NCI-H1417 treated with DMSO at 0.1 percent for 48 hours (cell line): Measurements from ENCODE around the gene CSAG2.
"Not testable (repeated sequence)": the region's sequence is repeated elsewhere in the genome, so short reads cannot be mapped to it uniquely, and the experiment has no call there.

Experiments used
- DNase-seq: peaks from one replicate; lab custom pipeline; 2025; lab: John Stamatoyannopoulos, UW

The CSAG2 gene

DNA sequence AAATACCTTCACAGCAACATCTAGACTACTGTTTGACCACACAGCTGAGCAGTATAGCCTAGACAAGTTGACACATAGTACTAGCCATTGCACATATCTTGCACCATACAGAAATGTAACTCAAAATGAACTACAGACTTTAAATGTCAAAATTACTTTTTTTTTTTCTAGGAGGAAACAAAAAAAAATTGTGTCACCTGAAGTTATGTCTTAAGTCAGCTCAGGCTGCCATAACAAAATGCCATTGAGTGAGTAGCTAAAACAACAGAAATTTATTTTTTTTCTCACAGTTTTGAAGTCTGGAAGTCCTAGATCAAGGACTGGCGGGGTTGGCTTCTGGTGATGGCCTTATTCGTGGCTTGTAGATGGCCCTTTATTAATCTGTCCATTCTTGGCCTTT, at the start of gene CSAG2:
TSS of gene CSAG2 (minus strand) at position 101 of the 400 bp plus-strand sequence. CDS start 161 bp downstream, outside the sequence.
- not testable (repeated sequence) for DNase-seq

DNA sequence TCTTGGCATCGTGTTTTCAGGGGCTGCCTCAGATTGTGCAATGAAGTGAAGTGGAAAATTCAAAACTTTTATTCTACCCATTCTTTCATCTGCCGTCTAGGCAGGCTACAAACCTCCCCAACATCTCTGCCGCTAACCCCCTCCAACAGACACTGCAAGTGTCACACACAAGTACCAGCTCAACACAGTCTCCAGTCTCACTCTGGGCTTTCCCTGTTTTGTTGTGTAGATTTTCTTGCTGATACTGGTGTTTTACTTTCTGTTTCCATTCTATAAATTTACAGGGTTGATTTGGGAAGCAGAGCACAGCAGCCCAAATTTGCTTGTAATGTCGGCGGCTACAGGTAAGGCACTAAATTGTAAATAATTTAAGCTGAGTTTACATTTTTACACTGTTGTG, 45.8 kb upstream of the CSAG2 start:
- not testable (repeated sequence) for DNase-seq

DNA sequence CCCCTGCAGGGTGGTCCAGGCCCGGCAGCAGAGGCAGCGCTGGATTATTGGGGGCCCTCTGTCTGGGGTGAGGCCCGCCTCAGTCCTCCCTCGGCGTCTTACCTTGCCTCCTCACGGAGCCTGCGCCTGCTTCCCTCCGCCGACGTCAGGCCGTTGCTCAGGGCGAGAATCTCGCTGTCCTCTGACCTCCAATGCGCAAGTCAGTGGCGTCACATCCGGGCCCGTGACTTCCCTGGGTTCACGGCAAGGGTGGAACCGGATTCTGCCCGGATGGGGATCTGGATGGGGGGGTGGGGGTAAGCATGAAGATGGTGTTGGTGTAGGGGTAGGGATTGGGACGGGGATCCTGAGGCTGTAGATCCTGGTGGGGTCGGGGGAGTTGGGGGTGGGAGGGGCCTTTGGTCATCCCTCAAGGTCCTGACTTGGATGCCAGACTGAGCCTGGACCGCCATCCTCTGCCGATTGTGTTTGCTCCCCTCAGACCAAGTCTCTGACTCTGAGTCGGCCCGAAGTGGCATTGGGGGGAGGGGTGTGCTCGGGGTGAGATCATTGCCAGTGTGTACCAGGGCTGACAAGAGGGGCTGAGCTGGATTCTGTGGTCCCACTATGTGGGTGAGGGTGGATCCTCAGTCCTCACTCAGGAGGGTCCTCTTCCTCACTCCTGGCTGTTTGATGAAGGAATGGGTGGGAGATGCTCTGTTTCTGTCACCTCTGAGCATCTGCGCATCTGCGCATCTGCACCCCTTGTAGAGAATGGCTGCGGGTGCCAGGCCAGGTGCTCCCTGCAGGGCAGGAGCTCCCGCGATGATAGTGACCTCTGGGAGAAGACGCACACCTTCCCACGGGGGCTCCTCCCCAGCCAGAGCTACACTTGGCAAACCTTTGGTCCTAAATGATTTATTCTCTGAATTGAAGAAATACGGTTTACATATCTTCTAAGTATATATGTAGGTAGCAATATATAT, 44.9 kb upstream of the CSAG2 start, which contains the start of gene MAGEA2:
TSS of gene MAGEA2 (minus strand) at position 157 of the 965 bp plus-strand sequence. CDS start 2,479 bp downstream, outside the sequence.
- not testable (repeated sequence) for DNase-seq

DNA sequence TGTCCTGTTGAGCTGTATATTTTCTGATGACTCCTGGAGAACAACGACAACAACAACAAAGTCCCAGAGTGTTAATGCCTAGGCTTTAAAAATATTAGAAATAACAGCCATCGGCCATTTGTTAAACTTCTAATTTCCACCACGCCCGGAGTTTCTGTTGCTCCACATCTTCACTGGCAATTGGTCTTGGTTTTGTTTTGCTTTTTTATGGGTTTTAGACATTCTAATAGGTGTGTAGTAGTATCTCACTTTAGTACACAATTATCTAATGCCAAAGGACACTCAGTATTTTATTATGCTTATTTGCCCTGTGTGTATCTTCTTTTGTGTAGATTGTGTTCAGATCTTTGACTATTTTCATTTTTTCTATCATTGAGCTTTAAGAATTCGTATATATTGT, 29.5 kb upstream of the CSAG2 start:
- no peak for DNase-seq

GRCh38 chrX:152736528-152736927, 27.5 kb upstream of the CSAG2 start:
- not testable (repeated sequence) for DNase-seq

- no peak for DNase-seq
Measured at GRCh38 chrX:152735860-152736511, 26.9 kb upstream of the CSAG2 start.

GRCh38 chrX:152735101-152735500, 26.0 kb upstream of the CSAG2 start:
- no peak for DNase-seq

DNA sequence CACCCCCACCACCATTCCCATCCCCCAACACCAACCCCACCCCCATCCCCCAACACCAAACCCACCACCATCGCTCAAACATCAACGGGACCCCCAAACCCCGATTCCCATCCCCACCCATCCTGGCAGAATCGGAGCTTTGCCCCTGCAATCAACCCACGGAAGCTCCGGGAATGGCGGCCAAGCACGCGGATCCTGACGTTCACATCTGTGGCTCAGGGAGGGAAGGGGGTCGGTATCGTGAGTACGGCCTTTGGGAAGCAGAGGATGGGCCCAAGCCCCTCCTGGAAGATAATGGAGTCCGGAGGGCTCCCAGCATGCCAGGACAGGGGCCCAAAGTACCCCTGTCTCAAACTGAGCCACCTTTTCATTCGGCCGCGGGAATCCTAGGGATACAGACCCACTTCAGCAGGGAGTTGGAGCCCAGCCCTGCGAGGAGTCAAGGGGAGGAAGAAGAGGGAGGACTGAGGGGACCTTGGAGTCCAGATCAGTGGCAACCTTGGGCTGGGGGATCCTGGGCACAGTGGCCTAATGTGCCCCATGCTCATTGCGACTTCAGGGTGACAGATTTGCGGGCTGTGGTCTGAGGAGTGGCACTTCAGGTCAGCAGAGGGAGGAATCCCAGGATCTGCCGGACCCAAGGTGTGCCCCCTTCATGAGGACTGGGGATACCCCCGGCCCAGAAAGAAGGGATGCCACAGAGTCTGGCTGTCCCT, 25.2 kb upstream of the CSAG2 start:
- not testable (repeated sequence) for DNase-seq

GRCh38 chrX:152733261-152733975, 24.3 kb upstream of the CSAG2 start, which contains the start of the genes CSAG1 and MAGEA12:
TSS of gene CSAG1 (minus strand) at chrX:152733721. CDS start at chrX:152732460, 1,261 bp downstream.
TSS of gene MAGEA12 (plus strand) at chrX:152733757. CDS start at chrX:152736162, 2,405 bp downstream.
- no peak for DNase-seq

GRCh38 chrX:152725409-152725808, 16.3 kb upstream of the CSAG2 start:
- DNase-seq = no peak

DNA sequence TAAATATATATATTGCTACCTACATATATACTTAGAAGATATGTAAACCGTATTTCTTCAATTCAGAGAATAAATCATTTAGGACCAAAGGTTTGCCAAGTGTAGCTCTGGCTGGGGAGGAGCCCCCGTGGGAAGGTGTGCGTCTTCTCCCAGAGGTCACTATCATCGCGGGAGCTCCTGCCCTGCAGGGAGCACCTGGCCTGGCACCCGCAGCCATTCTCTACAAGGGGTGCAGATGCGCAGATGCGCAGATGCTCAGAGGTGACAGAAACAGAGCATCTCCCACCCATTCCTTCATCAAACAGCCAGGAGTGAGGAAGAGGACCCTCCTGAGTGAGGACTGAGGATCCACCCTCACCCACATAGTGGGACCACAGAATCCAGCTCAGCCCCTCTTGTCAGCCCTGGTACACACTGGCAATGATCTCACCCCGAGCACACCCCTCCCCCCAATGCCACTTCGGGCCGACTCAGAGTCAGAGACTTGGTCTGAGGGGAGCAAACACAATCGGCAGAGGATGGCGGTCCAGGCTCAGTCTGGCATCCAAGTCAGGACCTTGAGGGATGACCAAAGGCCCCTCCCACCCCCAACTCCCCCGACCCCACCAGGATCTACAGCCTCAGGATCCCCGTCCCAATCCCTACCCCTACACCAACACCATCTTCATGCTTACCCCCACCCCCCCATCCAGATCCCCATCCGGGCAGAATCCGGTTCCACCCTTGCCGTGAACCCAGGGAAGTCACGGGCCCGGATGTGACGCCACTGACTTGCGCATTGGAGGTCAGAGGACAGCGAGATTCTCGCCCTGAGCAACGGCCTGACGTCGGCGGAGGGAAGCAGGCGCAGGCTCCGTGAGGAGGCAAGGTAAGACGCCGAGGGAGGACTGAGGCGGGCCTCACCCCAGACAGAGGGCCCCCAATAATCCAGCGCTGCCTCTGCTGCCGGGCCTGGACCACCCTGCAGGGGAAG, 5.0 kb upstream of the CSAG2 start, which contains the start of gene MAGEA2B:
TSS of gene MAGEA2B (plus strand) at position 814 of the 973 bp plus-strand sequence. CDS start 2,479 bp downstream, outside the sequence.
- not testable (repeated sequence) for DNase-seq

DNA sequence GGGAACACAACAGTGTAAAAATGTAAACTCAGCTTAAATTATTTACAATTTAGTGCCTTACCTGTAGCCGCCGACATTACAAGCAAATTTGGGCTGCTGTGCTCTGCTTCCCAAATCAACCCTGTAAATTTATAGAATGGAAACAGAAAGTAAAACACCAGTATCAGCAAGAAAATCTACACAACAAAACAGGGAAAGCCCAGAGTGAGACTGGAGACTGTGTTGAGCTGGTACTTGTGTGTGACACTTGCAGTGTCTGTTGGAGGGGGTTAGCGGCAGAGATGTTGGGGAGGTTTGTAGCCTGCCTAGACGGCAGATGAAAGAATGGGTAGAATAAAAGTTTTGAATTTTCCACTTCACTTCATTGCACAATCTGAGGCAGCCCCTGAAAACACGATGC, 4.1 kb upstream of the CSAG2 start:
- not testable (repeated sequence) for DNase-seq

GRCh38 chrX:152706500-152706899, 2.6 kb downstream of the CSAG2 start:
- DNase-seq = not testable (repeated sequence)

DNA sequence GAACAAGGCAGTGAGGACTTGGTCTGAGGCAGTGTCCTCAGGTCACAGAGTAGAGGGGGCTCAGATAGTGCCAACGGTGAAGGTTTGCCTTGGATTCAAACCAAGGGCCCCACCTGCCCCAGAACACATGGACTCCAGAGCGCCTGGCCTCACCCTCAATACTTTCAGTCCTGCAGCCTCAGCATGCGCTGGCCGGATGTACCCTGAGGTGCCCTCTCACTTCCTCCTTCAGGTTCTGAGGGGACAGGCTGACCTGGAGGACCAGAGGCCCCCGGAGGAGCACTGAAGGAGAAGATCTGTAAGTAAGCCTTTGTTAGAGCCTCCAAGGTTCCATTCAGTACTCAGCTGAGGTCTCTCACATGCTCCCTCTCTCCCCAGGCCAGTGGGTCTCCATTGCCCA, 8.7 kb downstream of the CSAG2 start:
- DNase-seq = not testable (repeated sequence)

GRCh38 chrX:152697952-152698931, 10.8 kb downstream of the CSAG2 start, which contains the start of gene MAGEA3:
TSS of gene MAGEA3 (plus strand) at chrX:152698794. CDS start at chrX:152700833, 2,039 bp downstream.
- DNase-seq = not testable (repeated sequence)

DNA sequence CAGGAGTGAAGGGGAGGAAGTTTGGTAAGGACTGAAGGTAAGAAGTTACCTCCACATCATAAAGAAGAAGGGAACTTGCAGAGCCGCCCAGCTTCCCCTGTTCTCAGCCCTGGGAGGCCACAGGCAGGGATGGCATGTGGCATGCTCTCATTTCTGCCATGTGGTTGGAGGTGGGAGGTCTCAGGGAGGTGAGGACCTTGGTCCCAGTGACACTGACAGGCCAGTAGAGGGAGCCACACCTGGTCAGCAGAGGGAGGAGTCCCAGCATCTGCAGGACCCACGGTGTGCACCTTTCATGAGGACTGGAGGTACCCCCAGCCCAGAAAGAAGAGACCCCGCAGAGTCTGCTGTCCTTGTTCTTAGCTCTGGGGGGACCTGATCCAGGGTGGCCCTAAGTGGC, 28.1 kb downstream of the CSAG2 start:
- DNase-seq = not testable (repeated sequence)

- DNase-seq = not testable (repeated sequence)
Measured at GRCh38 chrX:152674652-152675051, 34.4 kb downstream of the CSAG2 start.

- no peak for DNase-seq
Measured at GRCh38 chrX:152674135-152674534, 34.9 kb downstream of the CSAG2 start.
